HL-60 (cell line): ENCODE results near the gene PTBP2.
"Not testable (repeated sequence)": the region's sequence is repeated elsewhere in the genome, so short reads cannot be mapped to it uniquely, and the experiment has no call there.

Source experiments
- DNase-seq, 2 experiments: peaks; one replicate each; pipeline ENCODE4 v3.0.0-alpha.2; 2010 to 2020; ENCODE audit warnings: low read depth in 1 of 2, low spot score in 1 of 2
- H3K27ac ChIP-seq: fragments of 250-450 bp; sonication (Bioruptor Pico); replicated peaks from 2 replicates; pipeline ENCODE4 v1.5.1; 2020; ENCODE audit warnings: mild to moderate bottlenecking, moderate library complexity
- H3K27me3 ChIP-seq: fragments of 250-450 bp; sonication (Bioruptor Pico); 2 replicates; pipeline ENCODE4 v1.5.1; 2021; ENCODE audit warnings: mild to moderate bottlenecking, moderate library complexity; ENCODE audit not compliant: insufficient read depth, poor library complexity, severe bottlenecking
- H3K4me3 ChIP-seq: replicated peaks from 2 replicates; pipeline ENCODE4 v1.5.1; 2011; ENCODE audit warnings: mild to moderate bottlenecking, control low read depth, low read length; ENCODE audit not compliant: insufficient read depth
- CTCF ChIP-seq: IDR thresholded peaks from one replicate; pipeline ENCODE4 v1.5.1; 2011; ENCODE audit warnings: low read length, control low read depth, inconsistent platforms; ENCODE audit not compliant: insufficient read depth
- GABPA ChIP-seq: IDR thresholded peaks from 2 replicates; pipeline ENCODE4 v1.6.1; 2012; ENCODE audit warnings: low read depth
- POLR2AphosphoS5 ChIP-seq: IDR thresholded peaks from 2 replicates; pipeline ENCODE4 v1.6.1; 2012; ENCODE audit warnings: low read depth
- REST ChIP-seq: IDR thresholded peaks from 2 replicates; pipeline ENCODE4 v1.6.1; 2012; ENCODE audit warnings: low read depth; ENCODE audit not compliant: insufficient replicate concordance
- SPI1 ChIP-seq: IDR thresholded peaks from 2 replicates; pipeline ENCODE4 v1.6.1; 2012; ENCODE audit warnings: low read depth, mild to moderate bottlenecking, borderline replicate concordance

PTBP2 gene

GRCh38 chr1:96790599-96790998, 69.0 kb downstream of the PTBP2 start:
- Histone ChIP-seq H3K27ac (no peak overlapping the region), H3K27me3 (no peaks in the 10 kb centered on the region), H3K4me3 (no peak overlapping the region)
- DNase-seq: no peak
- TF ChIP-seq CTCF (no peak), SPI1 (no peak), REST (no peak), POLR2AphosphoS5 (no peak), GABPA (no peak)

- H3K27ac ChIP-seq: no peak overlapping the region
- TF ChIP-seq CTCF (no peak), SPI1 (no peak), REST (no peak), POLR2AphosphoS5 (no peak), GABPA (no peak)
- DNase-seq: no peak
- H3K4me3 ChIP-seq: no peak overlapping the region
- no peaks in the 10 kb centered on the region for H3K27me3 ChIP-seq
These were observed 70.6 kb downstream of the PTBP2 start for GRCh38 chr1:96792220-96792619.

- not testable (repeated sequence) for DNase-seq, H3K27ac ChIP-seq, H3K4me3 ChIP-seq, H3K27me3 ChIP-seq
These were observed 80.1 kb downstream of the PTBP2 start for GRCh38 chr1:96801696-96802095.

GRCh38 chr1:96804648-96805047, 83.1 kb downstream of the PTBP2 start:
- no peak for TF ChIP-seq CTCF
- TF ChIP-seq GABPA: no peak
- no peak for TF ChIP-seq POLR2AphosphoS5
- no peak for TF ChIP-seq REST
- TF ChIP-seq SPI1: no peak
- Histone ChIP-seq H3K4me3 (no peak overlapping the region), H3K27me3 (no peaks in the 10 kb centered on the region), H3K27ac (no peak overlapping the region)
- no peak for DNase-seq
